H1 (cell line): Measurements from ENCODE around the gene DTWD2. TPM values are rescaled to one million over a fixed set of nuclear protein-coding genes. Genes with fewer than 3 reads are reported as not detected.

Experiments used
- CTBP2 ChIP-seq: IDR thresholded peaks from 2 replicates; pipeline ENCODE4 v1.7.0; 2011; ENCODE audit warnings: borderline replicate concordance, mild to moderate bottlenecking, moderate library complexity, mixed read lengths, low read length; ENCODE audit not compliant: insufficient read depth, insufficient read length
- polyA plus RNA-seq, 7 experiments: library from polyadenylated mRNA; depleted of rRNA in 3 of 7; stranded (reverse) in 5 of 7; unstranded in 2 of 7; fragments of >200 nt in 5 of 7; fragments of 200-250 nt in 2 of 7; gene quantifications; 1 replicate in 5 of 7; 2 replicates in 1 of 7; 4 replicates in 1 of 7; pipeline versions ENCODE4 v1.2.1 to v1.2.3, GENCODE V29; 2011 to 2013; ENCODE audit warnings: missing spikeins in 2 of 7, mixed read lengths in 2 of 7
- total RNA-seq: library from RNA; stranded (reverse); fragmentation: NEBNext Ultra II Directional; extraction: Animal tissue kit (Norgen Biotek cat#: 25700); gene quantifications from 2 replicates; pipeline ENCODE4 v1.2.1, GENCODE V29; 2021

Gene DTWD2
- total and polyA plus RNA-seq, 2 of the 8 experiments (the other 6 are each of a cell fraction or from before 2014, with no cell fraction given), result 4.3 to 17.1 TPM

GRCh38 chr5:118906947-118907346 is 81.4 kb downstream of the DTWD2 start (continued):
- TF ChIP-seq CTBP2, result no peak
